HG02610 (cell line): Measurements from ENCODE around the gene MYO7B.

Source experiments
- ATAC-seq: cut with Tn5 transposase; IDR thresholded peaks from one replicate; pipeline ENCODE4 v1.9.1; 2021; ENCODE audit warnings: mild to moderate bottlenecking, moderate library complexity; ENCODE audit not compliant: unreplicated experiment

Gene MYO7B

DNA sequence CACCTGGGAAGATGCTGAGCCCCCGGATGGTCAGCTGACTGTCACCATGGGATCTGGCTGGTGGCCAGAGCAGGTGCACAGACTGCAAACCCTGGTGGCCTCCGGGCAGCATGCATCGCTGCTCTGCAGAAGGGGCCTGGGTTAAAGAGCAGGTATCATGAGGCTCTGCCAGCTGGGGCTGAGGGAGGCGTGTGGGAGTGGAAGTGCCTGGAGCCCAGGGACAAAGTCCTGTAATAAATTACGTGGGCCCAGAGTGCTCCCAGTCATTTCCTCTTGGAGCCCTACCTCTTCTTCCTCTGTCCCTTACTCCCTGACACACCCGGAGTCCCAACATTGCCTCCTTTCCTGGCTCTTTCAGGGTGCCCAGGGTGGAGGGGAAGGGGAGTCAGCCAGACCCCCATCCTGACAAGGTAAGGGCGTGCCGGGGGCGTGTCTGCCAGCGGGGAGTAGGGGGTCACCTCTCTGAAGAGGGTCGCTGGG is at the start of gene MYO7B:
Gene MYO7B, plus strand, starts transcription at position 262 of the 480 bp plus-strand sequence. CDS start 24,040 bp downstream, outside the sequence.
- no peak for ATAC-seq

DNA sequence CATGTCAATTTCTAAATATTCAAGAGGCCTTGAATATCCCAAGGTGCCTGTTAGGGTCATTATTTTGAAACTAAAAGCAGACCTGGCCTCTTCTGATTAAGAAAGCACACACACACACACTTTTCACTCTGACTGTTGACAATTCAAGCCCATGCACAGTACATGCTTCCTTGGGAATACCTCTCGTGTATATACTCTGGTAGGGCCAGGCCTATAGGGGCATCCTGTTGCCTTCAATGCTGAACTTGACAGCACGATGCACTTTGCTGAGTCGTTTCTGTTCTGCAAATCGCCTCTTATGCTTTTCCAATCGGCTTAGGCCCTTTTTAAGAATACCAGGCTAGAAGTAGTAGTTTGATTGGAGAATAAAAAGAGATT is 49.8 kb upstream of the MYO7B start:
- no peak for ATAC-seq

- ATAC-seq, result no peak
These were observed 49.0 kb upstream of the MYO7B start for GRCh38 chr2:127486247-127487058.

GRCh38 chr2:127490283-127490682 is 45.2 kb upstream of the MYO7B start:
- ATAC-seq, result no peak

GRCh38 chr2:127498386-127498785 is 37.1 kb upstream of the MYO7B start:
- no peak for ATAC-seq

DNA sequence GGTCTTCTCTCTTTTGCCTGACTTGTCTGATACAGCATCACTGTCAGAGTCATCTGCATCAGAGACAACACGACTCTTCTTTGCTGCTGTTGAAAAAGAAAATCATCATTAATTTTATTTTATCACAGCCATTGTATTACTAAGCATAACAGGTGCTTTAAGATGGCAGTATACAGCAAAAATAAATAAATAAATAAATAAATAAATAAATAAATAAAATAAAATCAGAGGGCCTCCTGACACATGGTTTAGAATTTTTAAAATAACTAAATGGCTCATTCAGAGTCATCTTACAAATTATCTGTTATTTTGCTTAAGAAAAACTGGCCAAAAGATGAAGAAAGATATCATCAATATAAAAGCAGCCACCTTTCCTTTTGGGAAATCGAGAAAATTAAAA is 32.0 kb upstream of the MYO7B start:
- no peak for ATAC-seq

DNA sequence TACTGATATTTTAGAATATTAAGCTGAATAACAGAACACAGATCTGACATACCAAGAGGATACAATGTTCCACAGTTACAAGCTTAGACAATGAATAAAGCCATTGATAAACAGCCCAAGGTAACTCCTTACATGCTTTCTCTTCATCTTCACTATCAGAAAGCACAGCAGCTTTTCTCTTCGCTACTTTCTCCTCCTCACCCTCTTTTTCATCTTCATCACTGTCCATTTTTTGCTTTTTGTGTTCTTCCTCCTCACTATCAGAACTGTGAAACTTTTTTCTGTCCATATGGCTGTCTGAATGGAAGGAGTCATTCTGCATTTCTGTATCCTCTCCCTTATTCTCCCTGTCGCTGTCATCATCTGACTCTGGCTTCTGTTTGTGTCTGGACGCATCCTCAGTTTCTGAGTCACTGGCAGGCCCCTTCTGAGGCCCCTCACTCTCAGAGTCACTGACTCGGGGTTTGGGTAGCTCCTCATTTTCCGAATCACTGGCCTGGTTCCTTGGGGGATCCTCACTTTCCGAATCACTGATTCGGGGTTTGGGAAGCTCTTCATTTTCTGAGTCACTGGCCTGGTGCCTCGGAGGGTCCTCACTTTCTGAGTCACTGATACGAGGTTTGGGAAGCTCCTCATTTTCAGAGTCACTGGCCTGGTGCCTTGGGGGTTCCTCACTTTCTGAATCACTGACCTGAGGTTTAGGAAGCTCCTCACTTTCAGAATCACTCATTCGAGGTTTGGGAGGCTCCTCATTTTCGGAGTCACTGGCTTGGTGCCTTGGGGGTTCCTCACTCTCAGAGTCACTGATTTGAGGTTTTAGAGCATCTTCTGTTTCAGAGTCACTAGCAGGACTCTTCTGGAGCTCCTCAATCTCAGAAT is 30.7 kb upstream of the MYO7B start:
- no peak for ATAC-seq

GRCh38 chr2:127506510-127506909 is 29.0 kb upstream of the MYO7B start:
- ATAC-seq, result no peak

- ATAC-seq, result no peak
These were observed 27.4 kb upstream of the MYO7B start for GRCh38 chr2:127508023-127508630.

- peak; percentile 66 for ATAC-seq
These were observed 26.9 kb upstream of the MYO7B start for GRCh38 chr2:127508631-127509034.

- no peak for ATAC-seq
These were observed 25.4 kb upstream of the MYO7B start for GRCh38 chr2:127510073-127510472.

GRCh38 chr2:127511090-127511695 is 24.3 kb upstream of the MYO7B start:
- ATAC-seq, result no peak

DNA sequence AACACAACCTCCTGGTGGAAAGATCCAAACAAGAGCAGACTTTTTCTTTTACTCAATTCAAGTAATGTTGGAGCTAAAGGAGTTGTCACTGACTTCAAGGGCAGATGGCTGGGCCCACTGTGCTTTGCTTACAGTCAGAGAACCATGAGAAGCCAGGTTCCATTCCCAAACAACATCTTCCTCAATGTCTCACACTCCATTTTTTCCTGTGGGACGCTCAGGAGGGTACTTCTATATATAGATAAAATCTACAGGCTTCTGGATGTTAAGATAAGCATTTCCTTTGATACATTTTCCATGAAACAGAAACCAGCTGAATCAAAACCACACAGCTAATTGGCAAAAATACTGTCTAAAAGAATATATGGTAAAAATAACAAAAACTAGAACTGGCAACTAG is 23.6 kb upstream of the MYO7B start:
- ATAC-seq, result no peak

DNA sequence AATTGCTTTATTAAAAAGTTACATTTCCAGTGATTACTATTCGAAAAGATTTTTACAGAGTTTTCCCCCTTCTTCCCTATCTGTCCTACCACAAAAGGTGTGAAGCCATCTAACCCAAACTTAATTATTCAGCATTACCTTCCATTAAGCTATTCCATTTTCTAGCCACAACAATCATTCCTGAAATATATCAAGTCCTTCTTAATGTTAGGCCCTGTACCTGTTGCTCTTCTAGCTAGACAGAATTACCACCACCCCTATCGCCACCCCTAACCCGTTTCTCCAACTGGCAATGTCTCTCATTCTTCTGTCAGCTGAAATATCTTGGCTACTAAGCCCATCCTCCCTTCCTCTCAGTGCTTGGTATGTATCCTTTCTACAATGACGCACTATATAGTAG is 23.1 kb upstream of the MYO7B start:
- ATAC-seq, result no peak

DNA sequence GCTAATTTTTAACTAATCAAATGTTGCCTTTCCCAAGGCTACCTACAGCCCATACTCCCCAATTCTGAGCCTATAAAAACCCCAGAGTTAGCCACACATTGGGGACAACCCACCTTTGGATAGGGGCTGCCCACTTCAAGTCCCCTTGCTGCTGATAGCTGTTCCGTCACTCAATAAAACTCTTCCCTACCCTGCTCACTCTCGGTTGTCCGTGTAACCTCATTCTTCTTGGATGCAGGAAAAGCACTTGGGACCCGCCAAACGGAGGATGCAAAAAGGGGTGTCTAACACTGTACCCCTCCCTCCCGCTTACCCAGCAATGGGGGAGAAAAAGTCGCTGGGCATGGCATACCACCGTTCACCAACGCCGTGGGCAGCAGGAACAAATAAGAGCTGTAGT is 21.4 kb upstream of the MYO7B start:
- no peak for ATAC-seq

DNA sequence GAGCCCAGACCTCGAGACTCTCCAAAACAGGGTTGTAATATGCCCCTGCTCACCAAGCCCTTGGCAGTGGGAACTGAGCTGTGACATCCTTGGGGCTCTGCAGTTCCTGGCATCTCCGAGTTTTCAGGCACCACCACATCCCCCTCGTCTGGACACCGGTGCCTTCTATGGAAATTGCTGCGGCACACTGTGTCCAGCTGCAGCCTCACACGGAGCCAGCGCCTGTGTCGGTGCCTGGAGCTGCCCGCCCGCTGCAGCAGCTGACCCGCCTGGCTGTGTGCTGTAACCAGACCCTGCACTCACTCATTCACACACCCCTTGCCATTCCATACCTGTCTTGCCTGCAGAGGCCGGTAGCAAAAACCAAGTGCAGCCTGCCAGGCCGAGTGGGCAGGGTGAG is 21.0 kb upstream of the MYO7B start:
- no peak for ATAC-seq

DNA sequence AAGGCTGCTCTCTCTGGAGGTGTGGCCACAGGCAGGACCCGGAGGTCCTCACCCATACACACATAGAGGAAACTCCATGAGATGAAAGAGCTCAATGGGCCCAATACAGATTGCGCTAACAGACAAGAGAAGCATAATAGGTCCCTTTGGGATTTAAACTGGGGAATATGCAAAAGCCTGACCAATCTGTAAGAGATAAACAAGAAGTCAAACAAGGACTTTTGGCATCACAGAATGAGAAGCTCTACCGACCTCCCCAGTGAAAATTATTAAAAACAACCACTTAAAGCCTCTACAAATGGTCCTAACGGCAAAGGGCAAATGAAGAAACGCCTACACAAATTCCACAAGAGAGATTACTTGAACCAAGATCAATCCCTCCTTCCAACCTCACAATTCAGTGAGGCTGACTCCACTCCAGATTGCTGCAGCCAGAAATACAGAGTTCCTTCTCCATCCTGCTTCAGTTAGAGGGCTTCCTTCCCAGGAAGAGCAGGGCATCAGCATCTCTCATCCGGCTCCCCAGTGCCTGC is 20.0 kb upstream of the MYO7B start:
- ATAC-seq, result no peak

DNA sequence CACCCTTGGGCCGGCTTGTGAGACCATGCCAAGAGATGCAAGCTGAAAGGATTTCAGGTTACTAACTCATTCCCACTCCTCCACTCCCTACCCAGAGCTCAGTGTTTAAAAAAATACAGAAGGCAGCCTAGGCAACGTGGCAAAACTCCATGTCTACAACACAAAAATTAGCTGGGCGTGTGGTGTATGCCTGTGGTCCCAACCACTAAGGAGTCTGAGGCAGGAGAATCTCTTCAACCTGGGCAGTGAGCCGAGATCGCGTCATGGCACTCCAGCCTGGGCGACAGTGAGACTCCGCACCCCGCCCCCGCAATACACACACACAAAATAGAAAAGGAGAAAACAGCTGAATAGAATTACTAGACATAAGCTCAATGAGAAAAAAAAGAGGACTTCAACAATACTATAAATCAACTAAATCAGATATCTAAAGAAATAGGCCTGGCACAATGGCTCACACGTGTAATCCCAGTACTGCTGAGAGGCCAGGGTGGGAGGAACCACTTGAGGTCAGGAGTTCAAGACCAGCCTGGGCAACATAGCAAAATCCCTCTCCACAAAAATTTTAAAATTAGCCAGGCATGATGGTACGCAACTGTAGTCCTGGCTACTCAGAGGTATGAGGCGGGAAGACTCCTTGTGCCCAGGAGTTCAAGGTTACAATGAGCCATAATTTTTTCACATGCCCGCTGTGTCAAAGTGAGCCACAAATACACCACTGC is 19.3 kb upstream of the MYO7B start:
- no peak for ATAC-seq

DNA sequence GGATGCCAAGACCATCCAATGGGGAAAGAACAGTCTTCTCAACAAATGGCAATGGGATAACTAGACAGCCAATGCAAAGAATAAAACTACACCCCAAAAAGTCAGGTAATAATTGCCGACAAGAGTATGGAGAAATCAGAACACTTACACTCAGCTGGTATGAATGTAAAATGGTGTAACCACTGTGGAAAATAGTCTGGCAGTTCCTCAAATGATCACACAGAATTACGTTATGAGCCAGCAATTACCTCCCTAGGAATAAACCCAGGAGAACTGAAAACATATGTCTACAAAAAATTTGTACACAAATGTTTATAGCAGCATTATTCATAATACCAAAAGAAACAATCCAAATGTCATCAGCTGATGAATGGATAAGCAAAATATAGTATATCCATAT is 18.0 kb upstream of the MYO7B start:
- ATAC-seq, result no peak

DNA sequence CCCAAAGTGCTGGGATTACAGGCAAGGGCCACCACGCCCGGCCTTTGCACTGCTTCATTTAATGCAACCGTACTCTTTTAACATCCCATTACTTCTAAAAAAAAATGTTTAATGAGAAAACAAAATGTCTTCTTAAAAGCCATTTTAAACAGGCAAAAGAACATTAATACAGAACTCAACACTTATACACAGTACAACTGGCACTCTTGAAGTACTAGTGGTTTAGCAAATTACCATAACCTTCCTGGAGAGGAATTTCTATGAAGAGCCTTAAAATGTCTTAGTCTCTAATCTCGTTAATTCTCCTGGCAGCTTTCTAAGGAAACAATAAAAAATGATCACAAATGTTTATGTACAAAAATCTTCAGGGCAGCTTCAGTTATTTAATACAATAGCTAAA is 15.1 kb upstream of the MYO7B start:
- ATAC-seq, result no peak
